Stimulated activated CD8-positive, alpha-beta memory T cell treated with anti-CD3 and anti-CD28 coated beads, Interleukin-15, amount 100 ng/mL, for 24 hours (primary cell): ENCODE data around the gene ODF4.

Experiments used
- DNase-seq: peaks from one replicate; pipeline ENCODE4 v3.0.0-alpha.2; 2020; ENCODE audit warnings: low read depth

ODF4 gene

DNA sequence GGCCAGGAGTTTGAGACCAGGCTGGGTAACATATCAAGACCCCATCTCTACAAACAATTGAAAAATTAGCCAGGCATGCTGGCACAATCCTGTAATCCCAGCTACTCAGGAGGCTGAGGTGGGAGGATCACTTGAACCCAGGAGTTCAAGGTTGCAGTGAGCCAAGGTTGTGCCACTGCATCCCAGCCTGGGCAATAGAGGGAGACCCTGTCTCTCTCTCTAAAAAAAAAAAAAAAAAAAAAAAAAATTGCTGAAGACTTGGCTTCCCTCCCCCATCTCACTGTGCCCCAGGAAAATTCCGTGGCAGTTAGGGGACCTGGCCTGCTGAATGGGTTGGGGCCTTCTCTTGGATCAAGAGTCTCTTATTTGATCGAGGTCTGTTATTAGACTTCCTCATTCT lies at the start of gene ODF4:
Gene ODF4 (plus strand): TSS at position 301 of the 400 bp plus-strand sequence. CDS start 212 bp downstream, outside the sequence.
- no peak for DNase-seq

DNA sequence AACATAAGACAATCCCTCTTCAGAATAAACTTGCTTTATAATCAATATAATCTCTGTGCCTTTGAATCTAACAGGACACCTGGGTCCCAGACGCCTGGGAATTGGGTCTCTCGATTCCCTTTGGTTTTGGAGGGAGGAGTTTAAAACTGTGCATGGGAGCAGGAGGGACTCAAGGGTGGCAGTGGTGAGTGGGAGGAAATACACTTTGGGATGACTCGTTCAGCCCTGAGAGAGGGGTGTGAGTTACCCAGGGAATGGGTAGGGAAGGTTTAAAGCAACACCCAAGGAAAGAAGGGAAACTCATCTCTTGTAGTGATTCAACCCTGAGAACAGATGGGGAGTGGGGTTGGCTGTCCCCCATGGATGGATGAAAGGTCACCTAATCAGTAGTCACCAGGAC lies 49.6 kb upstream of the ODF4 start:
- no peak for DNase-seq

GRCh38 chr17:8292639-8293395 lies 46.8 kb upstream of the ODF4 start:
- no peak for DNase-seq

- no peak for DNase-seq
Observed at GRCh38 chr17:8294361-8294760, 45.3 kb upstream of the ODF4 start.

DNA sequence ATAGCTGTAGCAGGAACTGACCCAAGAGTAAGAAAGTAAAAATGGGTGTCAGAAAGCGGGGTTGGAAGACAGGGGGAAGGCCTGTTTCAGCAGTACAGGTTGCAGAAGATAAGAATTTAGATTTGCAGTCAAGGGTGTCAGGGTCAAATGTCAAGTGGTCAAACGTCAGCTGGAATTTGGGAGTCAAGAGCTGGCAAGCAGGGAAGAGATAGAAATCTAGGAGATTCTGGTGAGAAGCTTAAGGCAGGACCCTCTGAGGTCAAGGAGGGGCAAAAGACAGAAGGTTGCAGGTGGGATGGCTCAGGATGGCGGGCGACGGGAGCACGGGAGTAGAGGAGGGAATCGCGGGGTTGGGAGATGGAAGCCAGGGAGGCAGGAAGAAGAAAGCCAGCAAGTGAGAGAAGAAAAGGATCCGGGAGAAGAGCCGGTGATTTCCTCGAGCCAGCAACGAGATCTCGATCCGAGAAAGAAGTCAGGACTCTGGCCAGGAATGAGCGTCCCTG lies 44.8 kb upstream of the ODF4 start:
- no peak for DNase-seq

GRCh38 chr17:8300226-8300625 lies 39.4 kb upstream of the ODF4 start:
- DNase-seq = no peak

- DNase-seq = no peak
Observed at GRCh38 chr17:8300627-8301242, 38.9 kb upstream of the ODF4 start.

DNA sequence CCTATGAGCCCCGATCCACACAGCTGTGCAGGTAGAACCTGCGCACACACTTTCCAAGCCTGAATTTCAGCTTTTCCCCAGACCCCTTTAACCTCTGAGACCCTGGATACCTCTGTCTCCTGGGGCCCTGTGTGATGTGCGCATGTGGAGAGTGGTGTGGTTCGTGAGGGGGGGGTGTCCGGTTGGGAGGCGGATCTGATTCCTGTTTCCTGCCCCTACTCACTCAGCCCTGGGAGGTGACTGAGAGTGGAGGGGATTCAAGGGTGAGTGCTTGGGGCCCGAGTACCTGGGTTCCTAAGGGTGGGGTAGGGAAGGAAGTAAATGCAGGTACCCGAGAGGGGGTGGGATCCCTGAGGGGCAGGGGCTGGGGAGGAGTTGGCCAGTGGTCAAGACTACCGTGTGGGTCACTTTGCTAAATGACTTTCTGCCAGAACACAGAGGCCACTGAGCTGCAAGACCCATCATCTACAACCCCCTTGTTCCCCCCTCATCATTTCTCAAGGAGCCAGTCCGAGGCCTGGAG lies 29.0 kb upstream of the ODF4 start:
- no peak for DNase-seq

DNA sequence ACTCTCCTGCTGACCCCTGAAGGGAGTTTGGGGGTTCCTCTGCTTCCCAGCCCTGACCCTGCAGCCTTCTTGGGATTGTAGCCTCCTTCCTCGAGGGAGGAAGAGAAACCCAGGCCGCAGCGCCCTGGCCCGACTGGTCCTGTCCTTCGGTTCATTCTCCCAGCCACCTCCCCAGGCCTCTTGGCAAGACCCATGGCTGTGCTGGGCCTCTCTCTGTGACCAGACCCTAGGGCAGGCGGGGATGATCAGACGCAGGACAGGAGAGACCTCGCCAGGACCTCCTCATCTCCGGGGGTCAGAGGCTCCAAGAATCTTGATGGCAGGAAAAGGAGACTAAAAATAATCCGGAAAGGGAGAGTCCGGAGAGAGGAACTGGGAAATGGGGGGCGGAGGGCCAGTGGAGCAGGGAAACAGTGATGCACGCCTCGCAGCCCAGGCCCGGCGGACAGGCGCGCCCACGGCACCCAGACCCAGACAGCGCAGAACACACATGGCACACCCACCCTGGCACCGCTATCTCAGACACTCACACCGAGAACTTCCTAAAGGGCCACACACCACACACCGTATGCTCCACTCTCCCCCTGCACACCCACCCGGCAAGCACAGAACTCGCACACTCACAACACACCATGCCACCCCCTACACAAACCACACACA lies 28.4 kb upstream of the ODF4 start:
- no peak for DNase-seq

GRCh38 chr17:8312251-8312650 lies 27.4 kb upstream of the ODF4 start:
- DNase-seq = no peak

DNA sequence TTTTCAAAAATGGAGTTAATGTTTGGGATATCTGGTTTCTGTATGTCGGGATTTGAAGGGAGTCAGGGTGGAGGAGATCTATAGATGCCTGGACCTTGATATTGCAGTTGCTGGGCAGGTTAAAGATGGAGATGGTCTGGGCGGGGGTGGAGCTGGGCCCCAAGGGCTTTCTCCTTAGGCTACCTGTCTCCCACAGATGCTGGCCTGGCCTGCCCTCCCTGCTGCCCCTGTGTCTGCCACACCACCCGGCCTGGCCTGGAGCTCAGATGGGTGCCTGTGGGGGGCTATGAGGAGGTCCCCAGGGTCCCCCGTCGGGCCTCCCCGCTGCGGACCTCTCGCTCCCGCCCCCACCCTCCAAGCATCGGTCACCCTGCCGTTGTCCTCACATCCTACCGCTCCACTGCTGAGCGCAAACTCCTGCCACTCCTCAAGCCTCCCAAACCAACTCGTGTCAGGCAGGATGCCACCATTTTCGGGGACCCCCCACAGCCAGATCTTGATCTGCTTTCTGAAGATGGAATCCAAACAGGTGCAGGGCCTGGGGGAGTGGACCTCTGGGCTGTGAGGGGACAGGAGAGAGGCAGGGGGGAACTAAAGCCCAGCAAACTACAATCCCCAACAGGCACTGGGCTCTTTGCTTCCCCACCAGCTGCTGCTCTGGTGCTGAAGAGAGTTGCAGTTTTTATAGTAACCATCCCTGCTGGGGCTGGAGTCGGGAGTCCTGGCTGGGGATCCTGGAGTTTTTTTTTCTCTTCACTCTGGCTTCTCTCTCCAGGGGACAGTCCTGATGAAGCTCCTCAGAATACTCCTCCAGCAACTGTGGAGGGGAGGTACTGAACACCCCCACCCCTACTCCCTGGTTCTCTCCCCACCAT lies 26.7 kb upstream of the ODF4 start:
- no peak for DNase-seq

GRCh38 chr17:8314797-8315763 lies 24.6 kb upstream of the ODF4 start:
- DNase-seq = no peak

DNA sequence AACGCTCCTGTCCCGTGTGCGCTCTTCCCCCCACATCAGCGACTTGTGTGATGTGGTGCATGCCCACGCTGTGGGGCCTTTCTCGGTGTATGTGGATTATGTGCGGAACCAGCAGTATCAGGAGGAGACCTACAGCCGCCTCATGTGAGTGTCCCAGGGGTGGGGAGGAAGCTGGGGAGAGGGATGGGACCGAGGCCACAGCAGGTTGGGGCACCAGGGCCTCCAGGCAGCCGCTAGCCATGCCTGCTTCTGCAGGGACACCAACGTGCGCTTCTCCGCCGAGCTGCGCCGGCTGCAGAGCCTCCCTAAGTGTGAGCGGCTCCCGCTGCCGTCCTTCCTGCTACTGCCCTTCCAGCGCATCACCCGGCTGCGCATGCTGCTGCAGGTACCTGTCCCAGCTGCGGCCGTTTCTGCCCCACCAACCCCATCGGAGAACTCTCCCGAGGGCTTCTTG lies 23.8 kb upstream of the ODF4 start:
- no peak for DNase-seq

- DNase-seq = no peak
Observed at GRCh38 chr17:8318010-8318935, 21.4 kb upstream of the ODF4 start.

GRCh38 chr17:8320262-8320661 lies 19.4 kb upstream of the ODF4 start:
- no peak for DNase-seq

- DNase-seq = no peak
Observed at GRCh38 chr17:8320990-8321389, 18.6 kb upstream of the ODF4 start.

DNA sequence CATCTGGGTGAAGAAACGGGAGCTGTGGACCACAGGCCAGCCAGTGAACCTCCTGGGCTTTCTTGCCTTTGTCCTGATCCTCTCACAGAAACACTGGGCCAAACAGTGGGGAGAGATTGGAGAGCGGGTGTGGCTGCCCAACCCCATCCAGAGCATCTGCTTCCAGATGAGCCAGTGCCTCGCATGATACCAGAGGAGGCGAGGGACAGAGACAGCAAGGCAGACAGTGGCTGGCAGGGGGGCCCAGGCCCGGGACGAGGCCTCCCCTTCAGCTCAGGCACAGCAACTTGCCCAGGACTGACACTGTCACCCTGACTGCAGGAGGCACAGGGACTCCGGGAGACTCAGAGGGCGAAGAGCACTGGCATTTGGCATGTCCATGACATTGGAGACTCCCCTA lies 17.6 kb upstream of the ODF4 start:
- no peak for DNase-seq

- no peak for DNase-seq
Observed at GRCh38 chr17:8324132-8324531, 15.5 kb upstream of the ODF4 start.

DNA sequence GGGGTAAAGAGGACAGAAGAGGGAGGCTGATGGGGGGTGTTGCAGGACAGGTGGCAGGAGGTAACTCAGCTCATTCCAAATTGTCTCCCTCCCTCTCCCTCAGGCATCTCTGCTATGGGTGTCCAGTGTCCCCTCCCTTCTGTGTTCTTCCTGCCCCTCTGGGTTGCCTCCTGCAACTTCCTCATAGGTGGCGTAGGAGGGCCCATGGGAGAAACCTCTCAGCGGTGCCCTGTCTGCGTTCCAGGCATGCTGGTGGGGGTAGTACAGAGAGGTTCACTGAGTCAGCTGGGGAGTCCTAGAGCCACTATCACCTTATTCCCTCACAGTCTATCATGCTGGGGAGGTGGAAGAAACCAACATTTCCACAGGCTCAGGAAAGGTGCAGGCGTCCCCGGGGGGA lies 14.7 kb upstream of the ODF4 start:
- no peak for DNase-seq
